H1 (cell line): ENCODE data around the gene NARS2. TPM values are rescaled to one million over a fixed set of nuclear protein-coding genes. Genes with fewer than 3 reads are reported as not detected.

ENCODE experiments used
- CTCF ChIA-PET: fragments of 300-600 bp; sonication (Branson Sonifier 250); formaldehyde crosslinking; loops from one replicate; lab custom pipeline; 2021; ENCODE audit not compliant: partially characterized antibody; lab: Charles Lee
- POLR2A ChIA-PET: fragments of 300-600 bp; sonication (Branson Sonifier 250); formaldehyde crosslinking; loops from one replicate; lab custom pipeline; 2021; ENCODE audit warnings: inconsistent platforms; ENCODE audit not compliant: partially characterized antibody; lab: Charles Lee
- DNase-seq, 2 experiments: peaks; one replicate each; pipeline versions ENCODE4 v3.0.0 to v3.0.0-alpha.2; 2010 to 2022; ENCODE audit warnings: low spot score in 2 of 2, low read depth in 1 of 2, mixed read lengths in 1 of 2
- FAIRE-seq: peaks from 2 replicates; lab custom pipeline; 2011; peaks lifted over from hg19 to GRCh38; lab: Jason Lieb, UNC
- H2AFZ ChIP-seq: 2 replicates; pipeline ENCODE4 v1.8.1; 2012; ENCODE audit warnings: low read length, inconsistent platforms
- H2AK5ac ChIP-seq: 2 replicates; pipeline ENCODE4 v1.6.1; 2013; ENCODE audit warnings: low read depth, low read length
- H2BK120ac ChIP-seq: replicated peaks from 2 replicates; pipeline ENCODE3; 2013; ENCODE audit warnings: low read depth, low read length, inconsistent platforms
- H2BK12ac ChIP-seq: 2 replicates; pipeline ENCODE4 v1.6.1; 2013; ENCODE audit warnings: low read depth, low read length
- H2BK15ac ChIP-seq: 2 replicates; pipeline ENCODE4 v1.6.1; 2013; ENCODE audit warnings: low read length
- H2BK20ac ChIP-seq: 2 replicates; pipeline ENCODE4 v1.6.1; 2013; ENCODE audit warnings: low read length
- H2BK5ac ChIP-seq: 2 replicates; pipeline ENCODE4 v1.6.1; 2013; ENCODE audit warnings: low read depth, low read length
- H3K14ac ChIP-seq: 2 replicates; pipeline ENCODE4 v1.6.1; 2013; ENCODE audit warnings: inconsistent platforms; ENCODE audit not compliant: insufficient read length
- H3K18ac ChIP-seq: 2 replicates; pipeline ENCODE4 v1.6.1; 2013; ENCODE audit warnings: low read length; ENCODE audit errors: extremely low read depth
- H3K23ac ChIP-seq: 2 replicates; pipeline ENCODE4 v1.6.1; 2013; ENCODE audit warnings: inconsistent platforms; ENCODE audit not compliant: insufficient read length
- H3K23me2 ChIP-seq: 2 replicates; pipeline ENCODE4 v1.6.1; 2013; ENCODE audit warnings: low read depth, low read length
- H3K27ac ChIP-seq: 2 replicates; pipeline ENCODE4 v1.6.1; 2011; ENCODE audit warnings: low read depth, low read length, inconsistent platforms
- H3K27me3 ChIP-seq, 4 experiments: replicated peaks in 1 of 4; 1 replicate in 1 of 4; 2 replicates in 3 of 4; pipeline versions ENCODE4 v1.6.1 to v1.8.1; 2011 to 2013; ENCODE audit warnings: low read length in 3 of 4, mild to moderate bottlenecking in 3 of 4, inconsistent platforms in 2 of 4, mixed read lengths in 2 of 4, moderate library complexity in 1 of 4; ENCODE audit not compliant: control insufficient read depth in 3 of 4, insufficient read depth in 3 of 4; ENCODE audit errors: extremely low read depth in 1 of 4
- H3K36me3 ChIP-seq, 4 experiments: 2 replicates each; pipeline versions ENCODE4 v1.6.1 to v1.8.1; 2011 to 2013; ENCODE audit warnings: mild to moderate bottlenecking in 4 of 4, low read length in 3 of 4, moderate library complexity in 2 of 4, control low read depth in 1 of 4, inconsistent platforms in 1 of 4; ENCODE audit not compliant: insufficient read depth in 4 of 4, control insufficient read depth in 2 of 4
- H3K4ac ChIP-seq: replicated peaks from 2 replicates; pipeline ENCODE3; 2013; ENCODE audit warnings: low read length, low read depth, mixed read lengths, inconsistent platforms; ENCODE audit not compliant: insufficient read length
- H3K4me1 ChIP-seq, 4 experiments: replicated peaks in 1 of 4; 1 replicate in 1 of 4; 2 replicates in 3 of 4; pipeline versions ENCODE4 v1.6.1 to v1.8.1; 2011 to 2013; ENCODE audit warnings: low read length in 3 of 4, inconsistent platforms in 2 of 4, mixed read lengths in 1 of 4; ENCODE audit not compliant: insufficient read depth in 4 of 4, control insufficient read depth in 3 of 4
- H3K4me2 ChIP-seq, 2 experiments: 2 replicates each; pipeline versions ENCODE4 v1.6.1 to v1.8.1; 2011 to 2013; ENCODE audit warnings: low read depth in 2 of 2, low read length in 2 of 2, control low read depth in 1 of 2, inconsistent platforms in 1 of 2, mild to moderate bottlenecking in 1 of 2; ENCODE audit not compliant: insufficient read depth in 1 of 2
- H3K4me3 ChIP-seq, 4 experiments: fragments of 200-600, 300-600 bp in 1 of 4; sonication (generic), shearing (Covaris generic), sonication (Bioruptor Twin) in 1 of 4; 2 replicates each; pipeline versions ENCODE4 v1.5.1 to v1.8.1; 2011 to 2016; ENCODE audit warnings: low read length in 4 of 4, low read depth in 3 of 4, control low read depth in 2 of 4, inconsistent platforms in 2 of 4, mild to moderate bottlenecking in 2 of 4, mixed read lengths in 1 of 4, moderate library complexity in 1 of 4; ENCODE audit not compliant: insufficient read depth in 2 of 4; ENCODE audit errors: extremely low read depth in 1 of 4
- H3K56ac ChIP-seq: replicated peaks from 2 replicates; pipeline ENCODE3; 2013; ENCODE audit warnings: low read depth, mild to moderate bottlenecking, mixed read lengths, low read length, inconsistent platforms; ENCODE audit not compliant: insufficient read length
- H3K79me1 ChIP-seq: 2 replicates; pipeline ENCODE4 v1.6.1; 2013; ENCODE audit warnings: low read depth, low read length, control low read depth
- H3K79me2 ChIP-seq, 2 experiments: 2 replicates each; pipeline versions ENCODE4 v1.6.1 to v1.8.1; 2012 to 2013; ENCODE audit warnings: low read length in 2 of 2, mild to moderate bottlenecking in 2 of 2, inconsistent platforms in 1 of 2; ENCODE audit not compliant: insufficient read depth in 2 of 2, control insufficient read depth in 1 of 2
- H3K9ac ChIP-seq, 4 experiments: replicated peaks in 1 of 4; 1 replicate in 1 of 4; 2 replicates in 3 of 4; pipeline versions ENCODE4 v1.6.1 to v1.8.1; 2011 to 2013; ENCODE audit warnings: low read depth in 3 of 4, low read length in 3 of 4, control low read depth in 2 of 4, mild to moderate bottlenecking in 2 of 4, moderate library complexity in 2 of 4, inconsistent platforms in 1 of 4; ENCODE audit errors: extremely low read depth in 1 of 4
- H3K9me3 ChIP-seq, 2 experiments: 2 replicates each; pipeline versions ENCODE4 v1.6.1 to v1.8.1; 2012 to 2013; ENCODE audit warnings: mild to moderate bottlenecking in 2 of 2, moderate library complexity in 2 of 2, control low read depth in 1 of 2, inconsistent platforms in 1 of 2, low read depth in 1 of 2, low read length in 1 of 2, mixed read lengths in 1 of 2; ENCODE audit not compliant: insufficient read depth in 2 of 2
- H4K20me1 ChIP-seq, 2 experiments: replicated peaks in 1 of 2; 2 replicates each; pipeline versions ENCODE3 to v1.8.1; 2011 to 2013; ENCODE audit warnings: inconsistent platforms in 2 of 2, low read length in 2 of 2, mild to moderate bottlenecking in 1 of 2; ENCODE audit not compliant: insufficient read depth in 2 of 2, control insufficient read depth in 1 of 2
- H4K5ac ChIP-seq: 2 replicates; pipeline ENCODE4 v1.6.1; 2013; ENCODE audit warnings: low read length, low read depth, mixed read lengths, inconsistent platforms; ENCODE audit not compliant: insufficient read length
- H4K8ac ChIP-seq: 2 replicates; pipeline ENCODE4 v1.8.0; 2013; ENCODE audit warnings: mild to moderate bottlenecking, moderate library complexity, low read length, inconsistent platforms; ENCODE audit not compliant: insufficient read depth; ENCODE audit errors: extremely low read depth
- H4K91ac ChIP-seq: replicated peaks from 2 replicates; pipeline ENCODE3; 2013; ENCODE audit warnings: low read length, mixed read lengths, inconsistent platforms; ENCODE audit not compliant: insufficient read length
- ATF3 ChIP-seq: IDR thresholded peaks from 2 replicates; pipeline ENCODE4 v1.6.1; 2011; ENCODE audit warnings: low read depth, mild to moderate bottlenecking, low read length; ENCODE audit not compliant: insufficient read depth
- CEBPB ChIP-seq: IDR thresholded peaks from 2 replicates; pipeline ENCODE4 v1.6.1; 2012; ENCODE audit warnings: low read depth, low read length
- CHD1 ChIP-seq: IDR thresholded peaks from 2 replicates; pipeline ENCODE4 v1.6.1; 2012; ENCODE audit warnings: low read depth, low read length, improper control_type of control experiment
- RAD21 ChIP-seq, 2 experiments: IDR thresholded peaks in 1 of 2; conservative IDR thresholded peaks in 1 of 2; 2 replicates each; pipeline ENCODE4 v1.6.1; 2011; ENCODE audit warnings: low read depth in 2 of 2, low read length in 2 of 2, improper control_type of control experiment in 1 of 2, inconsistent platforms in 1 of 2, mild to moderate bottlenecking in 1 of 2, moderate library complexity in 1 of 2
- SIX5 ChIP-seq: IDR thresholded peaks from 2 replicates; pipeline ENCODE4 v1.6.1; 2011; ENCODE audit warnings: mild to moderate bottlenecking, low read depth, low read length
- SP2 ChIP-seq: IDR thresholded peaks from 2 replicates; pipeline ENCODE4 v1.6.1; 2012; ENCODE audit warnings: mild to moderate bottlenecking, low read length, inconsistent platforms
- TAF7 ChIP-seq: optimal IDR thresholded peaks from 2 replicates; pipeline ENCODE3; 2011; ENCODE audit warnings: low read depth, mild to moderate bottlenecking, inconsistent platforms, low read length, moderate library complexity, borderline replicate concordance
- WGBS, 2 experiments: shearing (Covaris generic) in 1 of 2; methylation state at CpG; one replicate each; pipeline versions ENCODE4 v1.1.6 to v1.1.7; 2013 to 2015; ENCODE audit warnings: low lambda C conversion rate in 2 of 2, mixed read lengths in 2 of 2, inconsistent platforms in 1 of 2, low coverage in 1 of 2, missing lambda C conversion rate in 1 of 2; ENCODE audit not compliant: insufficient replicate concordance in 2 of 2, insufficient coverage in 1 of 2, insufficient read length in 1 of 2; ENCODE audit errors: extremely low coverage in 1 of 2, missing lambda C conversion rate in 1 of 2; 5-methylcytosine and 5-hydroxymethylcytosine counted together
- polyA plus RNA-seq, 7 experiments: library from polyadenylated mRNA; depleted of rRNA in 3 of 7; stranded (reverse) in 5 of 7; unstranded in 2 of 7; fragments of >200 nt in 5 of 7; fragments of 200-250 nt in 2 of 7; gene quantifications; 1 replicate in 5 of 7; 2 replicates in 1 of 7; 4 replicates in 1 of 7; pipeline versions ENCODE4 v1.2.1 to v1.2.3, GENCODE V29; 2011 to 2013; ENCODE audit warnings: missing spikeins in 2 of 7, mixed read lengths in 2 of 7
- total RNA-seq: library from RNA; stranded (reverse); fragmentation: NEBNext Ultra II Directional; extraction: Animal tissue kit (Norgen Biotek cat#: 25700); gene quantifications from 2 replicates; pipeline ENCODE4 v1.2.1, GENCODE V29; 2021

Gene NARS2
- total and polyA plus RNA-seq, 2 of the 8 experiments (the other 6 are each of a cell fraction or from before 2014, with no cell fraction given), result 26.2 to 51.6 TPM

- Histone ChIP-seq H3K23me2 (no peaks in the 10 kb centered on the region), H3K14ac (no peak overlapping the region), H3K18ac (no peak overlapping the region), H2BK120ac (no peak overlapping the region), H4K8ac (no peak overlapping the region), H3K4me3 (no peak overlapping the region), H2BK5ac (no peak overlapping the region), H3K79me2 (peaks cover 0 to 11% of the 10 kb centered on the region in 2 experiments; a peak in 1 of 4 replicates), H3K4me2 (no peak overlapping the region), H3K79me1 (no peaks in the 10 kb centered on the region), H3K36me3 (no peaks in the 10 kb centered on the region; a peak in 1 of 8 replicates), H2AK5ac (no peak overlapping the region), H2AFZ (no peak overlapping the region), H3K9me3 (peaks cover 3 to 8% of the 10 kb centered on the region in 2 experiments; a peak in 1 of 4 replicates), H2BK12ac (no peak overlapping the region), H3K4me1 (no peaks in the 10 kb centered on the region; a peak in 1 of 7 replicates), H4K20me1 (peaks cover 0 to 1% of the 10 kb centered on the region in 2 experiments), H3K56ac (no peak overlapping the region), H3K9ac (no peak overlapping the region), H3K27ac (no peak overlapping the region), H3K4ac (no peak overlapping the region), H2BK20ac (no peak overlapping the region), H2BK15ac (no peak overlapping the region), H3K23ac (no peak overlapping the region), H4K5ac (no peak overlapping the region), H3K27me3 (no peaks in the 10 kb centered on the region), H4K91ac (no peak overlapping the region)
- POLR2A ChIA-PET, result no interaction called here
- no peak for DNase-seq
- no peak for FAIRE-seq
- 91% methylated on average over 3 of the region's 3 CpGs; no CpG with 5 or more reads in 1 of the 2 experiments for WGBS, 2 experiments
- CTCF ChIA-PET, result no interaction called here
- TF ChIP-seq CEBPB (no peak), CHD1 (no peak), RAD21 (IDR thresholded peaks at IDR 0.05 in 1 of 2, conservative IDR thresholded peaks at IDR 0.05 in 1 of 2; ENCODE audit: low read depth in 2 of 2, low read length in 2 of 2) (no peak), TAF7 (no peak), SP2 (no peak), SIX5 (no peak), ATF3 (no peak)
Observed at GRCh38 chr11:78408619-78409018, 166.0 kb downstream of the NARS2 start.
